ENCODE measurements around the gene FOXO6. TPM values are rescaled to one million over a fixed set of nuclear protein-coding genes. Genes with fewer than 3 reads are reported as not detected.

Gene FOXO6
- total and polyA plus RNA-seq, 2 donors, result 1.2 to 1.5 TPM

GRCh38 chr1:41371630-41372599 is 10.7 kb downstream of the FOXO6 start:
- Histone ChIP-seq H3K4me1 (ENCODE audit: insufficient read depth) (no peaks in the 10 kb centered on the region), H3K27ac (ENCODE audit: low read depth) (no peak overlapping the region), H3K36me3 (ENCODE audit: insufficient read depth) (no peaks in the 10 kb centered on the region), H3K4me3 (ENCODE audit: low read depth, low read length) (no peak overlapping the region)
- DNase-seq (ENCODE audit: extremely low spot score), result no peak
- 31% methylated on average over 7 of the region's 7 CpGs for WGBS

DNA sequence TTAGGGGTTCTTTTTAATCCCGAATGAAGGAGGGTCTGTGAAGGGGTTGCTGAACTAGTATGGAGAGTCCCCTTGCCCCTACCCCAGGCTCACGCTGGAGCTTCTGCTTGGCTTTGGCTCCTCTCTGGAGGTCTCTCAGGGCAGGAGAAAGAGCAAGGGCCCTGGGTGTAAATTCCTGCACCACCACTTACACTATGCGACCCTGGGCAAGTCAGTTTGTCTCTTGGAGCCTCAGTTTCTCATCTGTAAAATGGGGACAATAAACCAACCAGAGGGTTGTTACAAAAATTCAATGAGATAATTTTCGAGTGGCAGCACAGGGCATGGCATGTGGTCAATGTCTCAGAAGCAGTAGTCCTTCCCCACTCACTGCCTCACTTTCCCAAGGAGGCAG is 11.4 kb downstream of the FOXO6 start:
- Histone ChIP-seq H3K27ac (ENCODE audit: low read depth) (no peak overlapping the region), H3K4me3 (ENCODE audit: low read depth, low read length) (no peak overlapping the region), H3K4me1 (ENCODE audit: insufficient read depth) (no peaks in the 10 kb centered on the region), H3K36me3 (ENCODE audit: insufficient read depth) (no peaks in the 10 kb centered on the region)
- 60% methylated on average over 4 of the region's 4 CpGs for WGBS
- no peak for DNase-seq (ENCODE audit: extremely low spot score)

GRCh38 chr1:41373373-41373772 is 12.1 kb downstream of the FOXO6 start:
- Histone ChIP-seq H3K27ac (ENCODE audit: low read depth) (no peak overlapping the region), H3K4me3 (ENCODE audit: low read depth, low read length) (no peak overlapping the region), H3K36me3 (ENCODE audit: insufficient read depth) (no peaks in the 10 kb centered on the region), H3K4me1 (ENCODE audit: insufficient read depth) (no peaks in the 10 kb centered on the region)
- 79% methylated on average over 6 of the region's 6 CpGs for WGBS
- no peak for DNase-seq (ENCODE audit: extremely low spot score)

- Histone ChIP-seq H3K27ac (ENCODE audit: low read depth) (no peak overlapping the region), H3K36me3 (ENCODE audit: insufficient read depth) (no peaks in the 10 kb centered on the region), H3K4me1 (ENCODE audit: insufficient read depth) (no peaks in the 10 kb centered on the region), H3K4me3 (ENCODE audit: low read depth, low read length) (no peak overlapping the region)
- 91% methylated on average over 6 of the region's 6 CpGs for WGBS
- DNase-seq (ENCODE audit: extremely low spot score), result no peak
Measured at GRCh38 chr1:41374711-41375110, 13.5 kb downstream of the FOXO6 start.

DNA sequence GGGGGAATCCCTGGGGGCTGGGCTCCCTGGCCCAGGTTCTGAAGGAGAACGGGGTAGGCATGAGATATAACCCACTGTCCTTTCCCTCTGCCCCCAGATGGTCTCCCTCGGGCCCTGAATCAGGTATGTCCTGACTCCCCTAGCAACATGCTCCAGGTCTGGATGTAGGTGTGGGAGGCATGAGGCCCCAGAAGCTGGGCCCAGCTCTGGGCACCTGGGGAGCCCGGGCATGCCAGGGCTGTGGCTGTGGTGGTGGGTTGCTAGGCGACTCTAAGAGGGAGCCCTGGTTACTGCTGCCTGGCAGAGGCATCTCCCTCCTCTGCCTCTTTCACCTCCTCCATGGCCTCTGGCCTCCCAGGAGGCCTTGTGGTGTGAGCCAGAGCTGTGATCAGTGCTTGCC is 16.2 kb downstream of the FOXO6 start:
- DNase-seq (ENCODE audit: extremely low spot score), result no peak
- 91% methylated on average over 4 of the region's 4 CpGs for WGBS
- no peak overlapping the region for H3K27ac ChIP-seq (ENCODE audit: low read depth)

DNA sequence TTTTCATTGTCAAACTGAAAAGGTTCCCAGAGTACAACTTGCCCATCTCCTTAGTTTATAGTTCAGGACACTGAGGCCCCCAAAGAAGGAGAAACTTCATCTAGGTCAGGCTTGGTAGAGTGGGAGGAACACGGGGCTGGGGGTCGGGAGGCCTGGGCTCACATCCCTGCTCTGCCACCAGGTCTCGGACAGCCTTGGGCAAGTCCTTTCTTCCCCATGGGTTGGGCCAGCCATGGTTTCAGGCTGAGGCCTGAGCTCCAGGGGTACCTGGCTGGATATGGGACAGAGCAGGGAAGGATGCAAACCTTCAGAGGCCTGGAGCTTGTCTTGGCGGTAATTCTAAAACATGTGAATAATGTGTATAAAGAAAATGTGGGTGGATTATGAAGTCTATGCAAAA is 17.0 kb downstream of the FOXO6 start:
- H3K27ac ChIP-seq (ENCODE audit: low read depth), result no peak overlapping the region
- 90% methylated on average over 4 of the region's 4 CpGs for WGBS

More for the DNA sequence above, 16.2 kb downstream of the FOXO6 start:
- H3K4me3 ChIP-seq (ENCODE audit: low read depth, low read length), result no peak overlapping the region
- H3K36me3 ChIP-seq (ENCODE audit: insufficient read depth), result no peaks in the 10 kb centered on the region
- no peaks in the 10 kb centered on the region for H3K4me1 ChIP-seq (ENCODE audit: insufficient read depth)

DNA sequence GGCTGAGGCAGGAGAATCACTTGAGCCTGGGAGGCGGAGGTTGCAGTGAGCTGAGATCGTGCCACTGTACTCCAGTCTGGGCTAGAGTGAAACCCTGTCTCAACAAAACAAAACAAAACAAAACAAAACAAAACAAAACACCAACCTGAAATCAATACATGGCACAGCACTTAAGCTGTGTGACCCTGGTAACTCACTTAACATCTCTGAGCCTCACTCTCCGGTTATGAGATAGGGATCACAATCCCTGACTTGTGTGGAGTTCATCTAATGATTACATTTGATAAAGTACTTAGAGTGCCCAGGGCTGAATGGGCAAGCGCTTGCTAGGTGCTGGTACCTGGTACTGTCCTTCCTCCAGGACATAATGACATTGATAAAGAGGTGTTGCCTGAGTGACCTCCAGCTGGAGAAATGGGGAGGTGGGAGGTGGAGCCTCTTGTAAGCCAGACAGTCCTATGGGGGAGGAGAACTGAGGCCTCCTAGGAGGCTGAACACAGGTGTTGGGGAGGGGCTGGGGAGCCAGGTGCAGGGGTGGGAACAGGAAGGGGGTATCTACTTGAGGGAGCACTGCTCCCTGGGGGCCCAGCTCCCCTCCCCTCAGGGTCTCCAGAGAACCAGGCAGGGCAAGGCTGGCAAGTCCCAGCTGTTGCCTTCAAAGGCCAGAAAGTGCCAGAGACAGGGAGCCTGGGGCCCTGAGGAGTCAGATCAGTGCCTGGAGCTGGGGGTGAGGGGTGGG is 17.9 kb downstream of the FOXO6 start:
- DNase-seq (ENCODE audit: extremely low spot score), result no peak
- Histone ChIP-seq H3K27ac (ENCODE audit: low read depth) (no peak overlapping the region), H3K4me1 (ENCODE audit: insufficient read depth) (no peaks in the 10 kb centered on the region), H3K4me3 (ENCODE audit: low read depth, low read length) (no peak overlapping the region), H3K36me3 (ENCODE audit: insufficient read depth) (no peaks in the 10 kb centered on the region)
- WGBS, result 93% methylated on average over 4 of the region's 4 CpGs

More for the DNA sequence above, 17.0 kb downstream of the FOXO6 start:
- no peak overlapping the region for H3K4me3 ChIP-seq (ENCODE audit: low read depth, low read length)
- H3K4me1 ChIP-seq (ENCODE audit: insufficient read depth), result no peaks in the 10 kb centered on the region
- no peaks in the 10 kb centered on the region for H3K36me3 ChIP-seq (ENCODE audit: insufficient read depth)
- DNase-seq (ENCODE audit: extremely low spot score), result no peak

DNA sequence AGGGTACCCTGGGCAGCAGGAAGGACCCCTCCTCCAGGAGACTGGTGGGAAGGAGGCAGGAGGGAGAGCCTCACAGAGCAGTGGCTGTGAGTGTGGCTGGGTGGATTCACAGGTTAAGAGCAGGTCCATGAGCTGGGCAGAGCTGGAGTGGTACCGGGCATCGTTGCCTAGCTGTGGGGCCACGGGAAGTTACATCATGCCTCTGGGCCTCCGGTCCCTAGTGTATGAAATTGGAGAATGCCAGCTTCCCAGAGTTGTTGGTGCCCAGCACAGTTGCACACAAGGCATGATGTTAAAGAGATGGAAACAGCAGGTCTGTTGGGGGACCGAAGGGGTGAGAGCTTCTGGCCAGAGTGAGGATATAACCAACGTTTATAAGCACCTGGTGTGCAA is 18.5 kb downstream of the FOXO6 start:
- no peaks in the 10 kb centered on the region for H3K36me3 ChIP-seq (ENCODE audit: insufficient read depth)
- DNase-seq (ENCODE audit: extremely low spot score), result no peak
- H3K4me1 ChIP-seq (ENCODE audit: insufficient read depth), result no peaks in the 10 kb centered on the region
- no peak overlapping the region for H3K4me3 ChIP-seq (ENCODE audit: low read depth, low read length)
- 69% methylated on average over 6 of the region's 6 CpGs for WGBS
- H3K27ac ChIP-seq (ENCODE audit: low read depth), result no peak overlapping the region

- Histone ChIP-seq H3K4me1 (ENCODE audit: insufficient read depth) (no peaks in the 10 kb centered on the region), H3K27ac (ENCODE audit: low read depth) (no peak overlapping the region), H3K4me3 (ENCODE audit: low read depth, low read length) (no peak overlapping the region), H3K36me3 (ENCODE audit: insufficient read depth) (no peaks in the 10 kb centered on the region)
- no peak for DNase-seq (ENCODE audit: extremely low spot score)
- 86% methylated on average over 2 of the region's 2 CpGs for WGBS
Measured at GRCh38 chr1:41380195-41380594, 19.0 kb downstream of the FOXO6 start.

DNA sequence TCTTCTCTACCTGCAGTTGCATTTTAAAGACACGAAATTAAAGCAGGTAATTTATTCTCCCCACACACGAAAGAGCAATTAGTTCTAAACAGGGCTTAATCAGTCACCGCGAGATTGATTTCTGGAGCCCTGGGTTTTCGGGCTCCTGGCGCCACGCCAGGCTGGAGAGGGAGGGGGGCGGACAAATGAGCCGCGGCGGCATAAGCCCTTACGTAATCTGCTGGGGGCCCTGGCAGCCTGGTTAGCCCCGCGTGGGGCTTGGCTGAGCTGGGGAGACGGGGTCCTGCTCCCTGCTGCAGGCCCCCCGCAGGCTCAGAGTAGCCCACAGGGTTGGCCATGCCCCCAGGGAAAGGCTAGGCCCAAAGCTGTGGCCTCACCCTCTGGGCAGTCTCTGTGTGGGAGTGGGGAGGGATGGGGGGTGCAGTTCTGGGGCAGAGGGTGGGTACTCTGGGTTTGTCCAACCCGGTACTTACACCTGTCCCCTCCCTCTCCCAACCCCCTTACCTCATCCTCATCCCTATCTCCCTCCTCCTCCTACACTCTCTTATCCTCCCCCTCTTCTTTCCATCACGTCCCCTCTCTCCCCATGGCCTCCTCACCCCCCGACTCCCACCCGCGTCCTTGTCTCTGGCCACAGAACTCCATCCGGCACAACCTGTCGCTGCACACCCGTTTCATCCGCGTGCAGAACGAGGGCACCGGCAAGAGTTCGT is 19.9 kb downstream of the FOXO6 start:
- H3K4me3 ChIP-seq (ENCODE audit: low read depth, low read length), result peak overlapping the region; percentile 58
- H3K36me3 ChIP-seq (ENCODE audit: insufficient read depth), result no peaks in the 10 kb centered on the region
- peak overlapping the region; percentile 87 for H3K27ac ChIP-seq (ENCODE audit: low read depth)
- 9% methylated on average over 29 of the region's 29 CpGs for WGBS
- no peak for DNase-seq (ENCODE audit: extremely low spot score)
- no peaks in the 10 kb centered on the region for H3K4me1 ChIP-seq (ENCODE audit: insufficient read depth)

DNA sequence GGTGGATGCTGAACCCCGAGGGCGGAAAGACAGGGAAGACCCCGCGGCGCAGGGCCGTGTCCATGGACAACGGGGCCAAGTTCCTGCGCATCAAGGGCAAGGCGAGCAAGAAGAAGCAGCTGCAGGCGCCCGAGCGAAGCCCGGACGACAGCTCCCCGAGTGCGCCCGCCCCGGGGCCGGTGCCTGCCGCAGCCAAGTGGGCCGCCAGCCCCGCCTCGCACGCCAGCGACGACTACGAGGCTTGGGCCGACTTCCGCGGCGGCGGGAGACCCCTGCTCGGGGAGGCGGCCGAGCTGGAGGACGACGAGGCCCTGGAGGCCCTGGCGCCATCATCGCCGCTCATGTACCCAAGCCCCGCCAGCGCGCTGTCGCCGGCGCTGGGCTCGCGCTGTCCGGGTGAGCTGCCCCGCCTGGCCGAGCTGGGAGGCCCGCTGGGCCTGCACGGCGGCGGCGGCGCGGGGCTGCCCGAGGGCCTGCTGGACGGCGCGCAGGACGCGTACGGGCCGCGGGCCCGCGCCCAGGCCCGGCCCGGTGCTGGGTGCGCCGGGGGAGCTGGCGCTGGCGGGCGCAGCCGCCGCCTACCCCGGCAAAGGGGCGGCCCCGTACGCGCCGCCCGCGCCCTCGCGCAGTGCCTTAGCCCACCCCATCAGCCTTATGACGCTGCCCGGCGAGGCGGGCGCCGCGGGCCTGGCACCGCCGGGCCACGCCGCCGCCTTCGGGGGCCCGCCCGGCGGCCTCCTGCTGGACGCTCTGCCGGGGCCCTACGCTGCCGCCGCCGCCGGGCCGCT is 20.7 kb downstream of the FOXO6 start:
- H3K27ac ChIP-seq (ENCODE audit: low read depth), result peak overlapping the region; percentile 87
- WGBS, result 3% methylated on average over 112 of the region's 112 CpGs
- no peak for DNase-seq (ENCODE audit: extremely low spot score)
- no peaks in the 10 kb centered on the region for H3K4me1 ChIP-seq (ENCODE audit: insufficient read depth)
- H3K36me3 ChIP-seq (ENCODE audit: insufficient read depth), result no peaks in the 10 kb centered on the region
- peak overlapping the region; percentile 58 for H3K4me3 ChIP-seq (ENCODE audit: low read depth, low read length)

- H3K4me1 ChIP-seq (ENCODE audit: insufficient read depth), result no peaks in the 10 kb centered on the region
- WGBS, result 4% methylated on average over 48 of the region's 48 CpGs
Measured at GRCh38 chr1:41382480-41383090, 21.4 kb downstream of the FOXO6 start.

More at GRCh38 chr1:41382480-41383090, 21.4 kb downstream of the FOXO6 start:
- peak overlapping the region; percentile 85 for H3K27ac ChIP-seq (ENCODE audit: low read depth)
- H3K4me3 ChIP-seq (ENCODE audit: low read depth, low read length), result peak overlapping the region; percentile 58
- H3K36me3 ChIP-seq (ENCODE audit: insufficient read depth), result no peaks in the 10 kb centered on the region
- no peak for DNase-seq (ENCODE audit: extremely low spot score)

Data from urinary bladder (tissue), 4 donors.